Ramos (cell line): ENCODE data around the gene GPR52.
"Not testable (repeated sequence)": the region's sequence is repeated elsewhere in the genome, so short reads cannot be mapped to it uniquely, and the experiment has no call there.

Experiments used
- in situ Hi-C: fragments of 300-500 bp; cut with MboI; formaldehyde crosslinking; loops from one replicate; pipeline ENCODE4 v1.14.3; 2022; ENCODE audit warnings: low sequenced_read_pairs; ENCODE audit not compliant: unreplicated experiment

Gene GPR52, protein sequence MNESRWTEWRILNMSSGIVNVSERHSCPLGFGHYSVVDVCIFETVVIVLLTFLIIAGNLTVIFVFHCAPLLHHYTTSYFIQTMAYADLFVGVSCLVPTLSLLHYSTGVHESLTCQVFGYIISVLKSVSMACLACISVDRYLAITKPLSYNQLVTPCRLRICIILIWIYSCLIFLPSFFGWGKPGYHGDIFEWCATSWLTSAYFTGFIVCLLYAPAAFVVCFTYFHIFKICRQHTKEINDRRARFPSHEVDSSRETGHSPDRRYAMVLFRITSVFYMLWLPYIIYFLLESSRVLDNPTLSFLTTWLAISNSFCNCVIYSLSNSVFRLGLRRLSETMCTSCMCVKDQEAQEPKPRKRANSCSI

DNA sequence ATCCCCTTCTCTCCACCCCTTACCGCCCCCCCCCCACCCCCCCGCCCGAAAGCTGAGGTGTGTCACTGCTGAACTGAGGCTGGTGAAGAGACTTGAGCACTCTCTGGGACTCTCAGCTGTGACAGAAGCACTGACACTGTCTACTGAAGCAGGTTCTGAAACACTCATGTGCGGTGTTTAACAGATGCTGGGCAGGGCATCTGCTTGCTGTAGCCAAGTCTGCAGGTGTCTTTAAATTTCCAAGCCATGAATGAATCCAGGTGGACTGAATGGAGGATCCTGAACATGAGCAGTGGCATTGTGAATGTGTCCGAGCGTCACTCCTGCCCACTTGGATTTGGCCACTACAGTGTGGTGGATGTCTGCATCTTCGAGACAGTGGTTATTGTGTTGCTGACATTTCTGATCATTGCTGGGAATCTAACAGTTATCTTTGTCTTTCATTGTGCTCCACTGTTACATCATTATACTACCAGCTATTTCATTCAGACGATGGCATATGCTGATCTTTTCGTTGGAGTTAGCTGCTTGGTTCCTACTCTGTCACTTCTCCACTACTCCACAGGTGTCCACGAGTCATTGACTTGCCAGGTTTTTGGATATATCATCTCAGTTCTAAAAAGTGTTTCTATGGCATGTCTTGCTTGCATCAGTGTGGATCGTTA, at the start of gene GPR52:
Gene GPR52 (plus strand): TSS at position 99 of the 665 bp plus-strand sequence. CDS start 148 bp downstream, at position 247.
- in situ Hi-C loops = no loop called here

DNA sequence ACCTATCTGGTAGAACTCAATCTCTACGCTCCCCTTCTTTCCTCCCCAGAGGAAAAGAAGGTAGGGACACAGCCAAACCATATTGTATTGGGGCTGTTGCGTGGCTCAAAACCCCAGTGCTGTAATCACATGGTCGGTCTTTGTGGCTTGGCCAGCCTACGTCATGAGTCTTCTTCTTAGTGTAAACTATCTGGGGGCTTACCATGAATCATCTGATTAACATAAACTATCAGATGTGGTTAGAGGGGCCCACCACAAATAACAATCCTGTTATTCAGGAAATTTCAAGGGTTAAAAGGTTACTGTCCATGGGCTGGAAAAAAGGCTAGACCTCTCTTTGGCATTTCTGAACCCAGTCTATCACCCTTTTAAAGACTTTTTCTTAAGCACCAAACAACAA, 49.5 kb upstream of the GPR52 start:
- in situ Hi-C loops = no loop called here

DNA sequence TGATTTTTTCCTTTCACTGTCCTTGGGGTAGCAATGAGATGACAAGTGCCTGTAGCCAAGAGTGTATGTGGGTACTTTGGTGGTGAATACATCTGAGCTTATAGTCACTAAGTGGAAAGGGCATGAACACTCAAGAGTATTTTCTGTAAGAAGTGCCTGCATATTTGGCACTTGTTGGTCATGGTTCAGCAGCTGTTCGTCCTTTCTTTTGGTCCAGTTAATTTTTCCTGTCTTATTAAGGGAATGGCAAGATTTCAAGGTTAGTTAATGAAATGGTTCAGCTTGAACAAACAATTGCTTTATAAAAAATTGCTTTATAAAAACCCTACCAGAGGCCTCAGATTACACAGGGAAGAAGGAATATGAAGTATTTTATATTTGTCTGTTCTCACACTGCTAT, 48.6 kb upstream of the GPR52 start:
- in situ Hi-C loops = no loop called here

DNA sequence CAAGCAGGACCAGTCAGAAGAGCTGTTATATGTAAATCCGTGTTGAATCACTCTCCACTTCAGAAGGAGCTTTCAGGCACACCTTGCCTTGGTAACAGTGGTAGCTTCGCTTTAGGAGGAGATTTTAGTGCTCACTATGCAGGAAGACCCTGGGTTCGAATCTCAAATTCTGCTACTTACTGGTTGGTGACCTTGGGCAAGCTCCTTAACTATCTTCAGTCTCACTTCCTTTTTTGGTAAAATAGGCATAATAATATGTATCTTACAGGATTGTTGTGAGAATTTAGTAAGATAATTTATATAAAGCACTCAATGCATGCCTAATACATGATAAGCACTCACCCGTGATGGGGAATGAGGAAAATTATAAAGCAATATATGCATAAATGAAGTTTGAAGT, 46.7 kb upstream of the GPR52 start:
- in situ Hi-C loops = no loop called here

DNA sequence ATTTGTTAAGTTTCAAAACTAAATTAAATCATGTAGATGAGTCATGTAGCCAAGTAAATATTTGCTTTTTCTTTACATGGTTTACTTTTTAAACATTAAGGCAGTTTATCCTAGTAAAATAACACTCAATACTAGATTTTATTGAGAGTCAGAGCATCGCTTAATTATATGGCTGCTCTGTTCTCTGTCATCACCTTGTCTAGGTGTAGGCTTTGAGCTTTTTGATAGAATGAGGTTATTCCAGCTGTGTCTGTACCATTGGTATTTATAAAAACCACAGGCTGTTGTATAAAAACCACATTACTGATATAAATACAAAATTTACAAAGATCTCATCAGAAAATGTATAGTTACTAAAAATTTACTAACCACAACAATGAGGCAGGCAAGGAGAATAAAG, 42.5 kb upstream of the GPR52 start:
- in situ Hi-C loops = no loop called here

DNA sequence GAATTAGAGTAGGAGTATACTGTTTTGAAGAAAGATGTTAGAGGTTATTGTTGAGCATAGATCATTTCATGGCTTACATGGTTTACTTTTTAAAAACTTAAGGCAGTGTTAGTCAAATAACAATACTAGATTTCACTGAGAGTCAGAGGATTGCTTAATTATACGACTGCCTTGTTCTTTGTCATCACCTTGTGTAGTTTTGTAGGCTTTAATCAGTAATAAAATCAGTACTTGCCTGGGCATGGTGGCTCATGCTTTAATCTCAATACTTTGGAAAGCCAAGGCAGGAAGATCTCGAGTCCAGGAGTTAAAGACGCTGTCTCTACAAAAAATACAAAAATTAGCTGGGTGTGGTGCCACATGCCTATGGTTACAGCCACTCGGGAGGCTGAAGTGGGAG, 41.3 kb upstream of the GPR52 start:
- in situ Hi-C loops = no loop called here

DNA sequence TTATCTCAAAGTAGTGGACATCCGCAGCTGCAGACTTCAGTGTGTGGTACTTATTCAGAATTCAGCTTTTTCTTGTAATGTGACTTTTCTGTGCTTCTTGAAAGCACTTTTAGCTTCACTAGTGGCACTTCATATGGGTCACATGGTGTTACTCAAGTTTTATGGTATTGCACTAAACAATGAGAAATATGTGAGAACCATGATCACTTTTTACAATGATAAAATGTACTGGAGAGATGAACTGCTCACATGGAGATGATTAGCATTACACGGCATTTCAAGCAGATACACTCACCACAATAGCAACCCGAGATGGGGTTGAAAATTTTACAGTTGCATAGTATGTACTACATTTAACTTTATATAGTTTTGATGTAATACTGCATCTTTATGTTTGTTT, 40.1 kb upstream of the GPR52 start:
- in situ Hi-C loops = no loop called here

DNA sequence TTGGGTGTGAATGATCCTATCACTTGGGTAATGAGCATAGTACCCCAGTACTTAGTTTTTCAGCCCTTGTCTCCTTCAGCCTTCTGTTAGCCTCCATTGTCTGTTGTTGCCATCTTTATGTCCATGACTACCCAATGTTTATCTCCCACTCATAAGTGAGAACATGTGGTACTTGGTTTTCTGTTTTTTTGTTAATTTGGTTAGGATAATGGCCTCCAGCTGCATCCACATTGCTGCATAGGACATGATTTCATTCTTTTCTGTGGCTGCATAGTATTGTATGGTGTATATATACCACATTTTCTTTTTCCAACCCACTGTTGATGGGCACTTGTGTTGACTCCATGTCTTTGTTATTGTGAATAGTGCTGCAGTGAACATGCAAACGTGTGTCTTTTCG, 39.6 kb upstream of the GPR52 start:
- in situ Hi-C loops = no loop called here

DNA sequence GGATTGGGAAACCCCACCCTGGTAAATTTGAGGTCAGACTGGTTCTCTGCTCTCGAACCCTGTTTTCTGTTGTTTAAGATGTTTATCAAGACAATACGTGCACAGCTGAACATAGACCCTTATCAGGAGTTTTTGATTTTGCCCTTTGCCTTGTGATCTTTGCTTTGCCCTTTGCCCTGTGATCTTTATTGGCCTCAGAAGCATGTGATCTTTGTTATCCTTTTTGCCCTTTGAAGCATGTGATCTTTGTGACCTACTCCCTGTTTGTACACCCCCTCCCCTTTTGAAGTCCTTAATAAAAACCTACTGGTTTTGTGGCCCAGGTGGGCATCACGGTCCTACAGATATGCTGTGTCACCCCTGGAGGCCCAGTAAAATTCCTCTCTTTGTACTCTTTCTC, 38.0 kb upstream of the GPR52 start:
- in situ Hi-C loops = not testable (repeated sequence)

DNA sequence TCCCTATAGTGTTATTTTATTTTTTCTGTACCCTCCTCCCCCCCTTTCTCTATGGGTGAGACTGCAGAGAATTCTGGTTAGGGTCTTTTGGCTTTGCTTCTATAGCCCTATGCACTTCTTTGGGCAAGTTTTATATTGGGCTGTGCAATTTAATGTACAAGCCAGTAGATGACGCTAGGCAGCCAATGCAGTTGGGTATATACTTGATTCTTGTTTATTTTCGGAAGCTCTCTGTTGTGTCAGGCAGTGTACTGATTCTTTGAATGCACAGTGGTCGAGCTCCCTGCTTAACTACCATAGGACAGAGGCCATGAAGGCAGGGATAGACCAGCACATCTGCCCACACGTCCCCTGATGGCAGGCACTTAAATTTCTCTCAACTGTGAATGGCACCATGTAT, 34.1 kb upstream of the GPR52 start:
- in situ Hi-C loops = no loop called here

DNA sequence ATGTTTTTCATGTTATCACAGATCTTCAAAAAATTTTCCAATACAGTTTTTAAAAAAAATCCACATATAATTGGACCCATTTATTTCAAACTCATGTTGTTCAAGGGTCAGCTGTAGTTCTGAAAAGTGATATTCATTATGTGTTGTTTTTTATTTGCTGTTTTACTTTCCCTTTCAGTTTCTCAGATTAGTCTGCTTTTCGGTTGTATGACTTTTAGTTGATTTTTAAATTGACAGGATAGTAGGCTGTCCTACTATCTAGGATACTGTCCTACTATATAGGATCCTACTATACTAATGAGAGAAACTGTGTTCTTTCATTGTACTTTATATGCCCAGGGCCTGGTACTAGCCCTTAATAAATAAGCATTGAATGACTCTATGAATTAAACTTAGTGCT, 33.6 kb upstream of the GPR52 start:
- in situ Hi-C loops = no loop called here

DNA sequence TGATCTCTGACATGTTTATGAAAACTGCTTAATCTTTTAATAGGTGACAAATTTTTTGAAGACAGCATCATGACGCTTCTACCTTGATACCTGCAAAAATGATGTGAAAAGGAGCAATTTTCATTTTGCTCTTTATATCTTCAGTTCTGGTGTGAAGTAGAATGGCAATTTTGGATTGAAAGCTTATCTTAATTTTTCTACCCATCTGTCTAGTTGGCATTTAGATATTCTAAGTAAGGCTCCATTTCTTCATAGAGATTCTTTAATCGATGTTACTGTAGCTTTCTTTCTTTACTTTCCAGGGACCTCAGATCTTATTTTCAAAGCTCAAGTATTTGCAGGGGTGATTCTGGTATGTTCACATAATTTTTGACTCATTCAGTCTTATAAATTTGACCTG, 32.3 kb upstream of the GPR52 start:
- in situ Hi-C loops = no loop called here

DNA sequence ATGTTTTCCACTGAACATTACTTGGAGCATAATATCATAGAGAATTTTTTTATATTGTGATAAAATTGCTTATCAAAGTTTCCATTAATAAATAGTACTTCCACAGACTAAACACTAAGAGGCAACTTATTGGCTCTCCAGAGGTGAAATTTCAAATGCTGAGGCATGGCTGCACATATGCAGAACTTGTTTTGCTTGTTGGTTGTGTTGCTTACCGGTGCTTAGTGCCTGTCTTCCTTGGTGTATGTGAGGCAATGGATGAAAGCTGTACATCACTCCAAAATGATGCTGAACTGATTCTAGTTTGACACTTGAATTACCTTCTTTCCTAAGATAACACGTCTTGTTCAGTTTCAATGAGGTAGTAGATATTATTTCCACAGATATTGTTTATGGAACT, 29.8 kb upstream of the GPR52 start:
- in situ Hi-C loops = no loop called here

DNA sequence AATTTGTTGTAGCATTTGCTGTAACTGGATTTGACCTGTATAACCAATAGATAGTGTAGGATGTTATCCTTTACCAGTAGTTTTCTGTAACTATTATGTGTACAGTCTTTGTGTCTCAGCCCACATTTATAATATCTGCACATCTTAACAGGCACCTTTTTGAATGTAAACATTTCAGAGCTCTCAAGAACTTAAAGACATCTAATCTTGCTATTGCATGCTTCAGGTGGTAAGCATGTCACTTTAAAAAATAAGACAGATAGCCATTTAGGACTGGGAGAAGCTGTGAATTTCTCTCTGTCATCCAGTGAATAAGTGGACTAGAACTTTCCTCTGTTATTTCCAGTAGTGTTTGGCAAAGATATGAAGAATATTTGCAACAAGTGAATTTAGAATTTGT, 22.6 kb upstream of the GPR52 start:
- in situ Hi-C loops = no loop called here

DNA sequence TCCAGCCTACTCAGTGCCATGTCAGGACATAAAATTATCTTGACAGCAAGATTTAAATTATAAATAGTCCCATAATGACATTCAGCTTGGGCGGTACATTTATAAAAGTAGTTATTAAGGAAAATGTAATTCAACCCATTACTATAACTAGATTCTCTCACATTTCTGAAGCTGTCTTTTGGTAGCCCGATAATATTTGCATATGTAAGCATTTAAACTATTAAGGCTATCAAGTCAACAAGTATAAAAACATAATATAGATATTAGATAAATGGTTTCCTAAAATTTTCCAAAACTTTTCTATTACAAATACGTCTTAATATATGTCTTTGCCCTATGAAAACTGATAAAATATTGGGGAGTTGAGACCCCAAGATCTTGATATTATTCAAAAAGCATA, 21.6 kb upstream of the GPR52 start:
- in situ Hi-C loops = no loop called here

DNA sequence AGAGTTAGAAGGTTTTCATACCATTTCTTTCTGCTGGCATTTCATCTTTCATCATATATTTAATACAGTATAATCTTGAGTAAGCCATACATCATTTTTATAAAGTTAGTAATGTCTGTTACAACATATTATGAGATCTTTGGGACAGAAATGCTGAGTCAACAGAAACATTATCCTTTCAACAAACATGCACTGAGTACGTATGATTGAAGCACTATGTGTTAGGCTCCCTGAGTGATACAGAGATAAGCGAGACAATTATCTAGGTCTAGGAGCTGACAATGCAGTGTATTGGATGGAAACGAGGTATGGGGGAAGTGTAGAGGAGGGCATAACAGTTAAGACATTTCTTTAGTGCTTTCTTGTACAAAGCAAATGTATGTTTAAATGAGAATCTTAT, 19.7 kb upstream of the GPR52 start:
- in situ Hi-C loops = no loop called here

DNA sequence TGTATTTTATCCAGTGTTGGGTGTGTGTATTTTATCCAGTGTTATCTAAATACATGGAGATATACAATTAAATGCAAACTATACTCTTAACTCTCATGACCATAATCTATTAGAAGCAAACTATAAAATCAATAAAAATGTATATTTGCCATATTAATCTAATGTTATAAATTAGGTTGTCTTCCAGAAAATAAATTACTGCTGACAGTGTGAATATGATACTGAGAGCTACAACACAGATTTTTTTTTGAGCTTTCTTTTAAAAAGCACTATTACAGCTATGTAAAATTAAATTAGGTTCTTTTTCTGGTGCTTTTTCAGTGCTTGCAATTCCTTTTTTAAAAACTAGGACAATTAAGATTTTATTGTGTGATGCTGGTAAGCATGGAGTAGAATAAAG, 19.0 kb upstream of the GPR52 start:
- in situ Hi-C loops = no loop called here

DNA sequence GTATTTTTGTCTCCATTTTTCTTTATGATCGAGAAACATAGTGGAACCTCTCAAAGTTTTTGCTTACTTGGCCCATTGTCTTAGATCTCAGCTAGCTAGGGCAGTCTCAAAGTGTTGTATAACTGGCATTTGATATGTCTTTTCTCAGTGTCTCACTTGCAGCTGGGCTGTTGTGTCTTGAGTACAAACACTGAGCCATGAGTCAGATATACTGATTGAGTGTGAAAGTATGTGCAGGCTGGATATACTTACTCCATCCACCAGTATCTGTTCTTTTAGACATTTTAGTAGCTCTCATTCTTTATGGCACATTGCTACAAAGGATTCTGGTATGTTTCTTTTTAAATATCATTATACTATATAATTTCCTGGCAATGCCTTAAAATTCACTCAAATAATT, 14.3 kb upstream of the GPR52 start:
- in situ Hi-C loops = no loop called here

DNA sequence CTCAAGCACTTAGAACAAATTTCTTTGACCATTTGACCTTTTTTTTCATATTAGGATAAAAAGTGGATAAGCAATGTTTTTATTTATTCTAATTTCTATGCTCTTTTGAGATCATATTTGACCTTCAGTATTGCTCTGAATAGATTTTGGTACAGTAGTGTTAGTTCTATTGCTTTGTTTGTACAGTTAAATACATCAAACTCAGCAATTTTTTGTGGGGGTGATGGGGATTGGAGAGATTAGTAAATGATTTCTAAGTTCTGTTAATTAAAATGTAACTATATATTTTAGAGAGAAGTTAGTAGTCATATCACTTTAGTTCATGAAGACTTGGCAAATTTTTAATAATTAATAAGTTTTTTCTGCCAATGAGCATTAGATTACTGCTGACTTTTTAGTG, 2.4 kb upstream of the GPR52 start:
- in situ Hi-C loops = no loop called here

DNA sequence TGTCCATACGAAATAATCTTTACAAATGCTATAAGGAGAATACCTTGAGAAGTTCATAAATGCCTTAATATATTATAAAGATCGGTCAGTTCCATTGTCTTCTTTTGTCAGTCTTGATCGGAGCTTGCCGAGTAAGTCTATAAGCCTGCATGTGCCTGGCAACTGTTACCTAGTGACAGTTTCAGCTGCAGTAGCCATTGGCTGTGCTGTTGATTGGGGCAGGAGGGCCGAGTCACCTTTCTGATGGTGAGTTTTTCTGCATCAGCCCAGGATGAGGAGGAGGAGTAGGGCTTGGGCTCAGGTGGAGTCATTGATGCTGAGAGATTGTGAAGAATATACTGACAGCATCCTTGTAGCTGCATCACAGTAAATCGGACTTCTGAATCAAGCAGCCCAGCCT, 1.9 kb upstream of the GPR52 start:
- in situ Hi-C loops = no loop called here

DNA sequence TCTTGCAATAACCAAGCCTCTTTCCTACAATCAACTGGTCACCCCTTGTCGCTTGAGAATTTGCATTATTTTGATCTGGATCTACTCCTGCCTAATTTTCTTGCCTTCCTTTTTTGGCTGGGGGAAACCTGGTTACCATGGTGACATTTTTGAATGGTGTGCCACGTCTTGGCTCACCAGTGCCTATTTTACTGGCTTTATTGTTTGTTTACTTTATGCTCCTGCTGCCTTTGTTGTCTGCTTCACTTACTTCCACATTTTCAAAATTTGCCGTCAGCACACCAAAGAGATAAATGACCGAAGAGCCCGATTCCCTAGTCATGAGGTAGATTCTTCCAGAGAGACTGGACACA, 743 bp downstream of the GPR52 start:
- in situ Hi-C loops = no loop called here

DNA sequence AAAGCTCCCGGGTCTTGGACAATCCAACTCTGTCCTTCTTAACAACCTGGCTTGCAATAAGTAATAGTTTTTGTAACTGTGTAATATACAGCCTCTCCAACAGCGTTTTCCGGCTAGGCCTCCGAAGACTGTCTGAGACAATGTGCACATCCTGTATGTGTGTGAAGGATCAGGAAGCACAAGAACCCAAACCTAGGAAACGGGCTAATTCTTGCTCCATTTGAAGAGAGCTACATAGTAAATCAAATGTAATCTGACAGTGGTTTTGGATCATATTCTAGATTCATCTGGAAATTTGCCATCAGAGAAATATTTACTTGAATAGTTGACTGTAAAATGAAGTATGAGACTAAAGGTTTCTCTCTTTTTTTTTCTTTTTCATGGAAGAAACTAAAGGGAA, 1.2 kb downstream of the GPR52 start:
- in situ Hi-C loops = no loop called here
